GM18511 (cell line): Measurements from ENCODE around the gene ZMYND15.

Experiments
- ATAC-seq: cut with Tn5 transposase; IDR thresholded peaks from one replicate; pipeline ENCODE4 v1.9.1; 2021; ENCODE audit warnings: mild to moderate bottlenecking, moderate library complexity; ENCODE audit not compliant: unreplicated experiment

Gene ZMYND15

DNA sequence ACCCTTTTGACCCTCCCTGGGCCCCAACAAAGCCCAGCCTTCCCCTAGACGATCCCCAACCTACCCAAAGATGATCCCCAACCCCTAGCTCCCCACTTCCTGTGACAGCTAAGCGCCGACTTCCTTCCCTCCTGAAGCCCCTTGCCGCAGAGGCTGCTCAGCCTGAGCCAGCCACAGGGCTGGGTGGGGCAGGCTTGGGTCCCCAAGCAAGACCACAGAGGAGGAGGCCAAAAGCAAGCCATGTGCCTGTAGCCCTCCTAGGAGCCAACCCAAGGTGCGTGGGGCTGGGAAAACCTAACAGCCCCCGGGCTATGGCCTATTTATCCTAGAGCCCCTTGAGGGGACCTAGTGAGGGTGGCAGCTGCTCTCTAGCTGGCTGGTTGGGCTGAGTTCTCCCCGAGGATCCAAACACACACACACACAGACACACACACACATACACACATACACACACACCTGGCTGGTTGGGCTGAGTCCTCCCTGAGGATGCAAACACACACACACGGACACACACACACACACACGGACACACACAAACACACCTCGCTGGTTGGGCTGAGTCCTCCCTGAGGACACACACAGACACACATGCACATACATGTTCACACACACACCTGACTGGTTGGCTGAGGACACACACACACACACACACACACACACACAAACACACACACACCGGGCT is 24.4 kb upstream of the ZMYND15 start:
- no peak for ATAC-seq

GRCh38 chr17:4716081-4716480 is 23.6 kb upstream of the ZMYND15 start:
- ATAC-seq: no peak

DNA sequence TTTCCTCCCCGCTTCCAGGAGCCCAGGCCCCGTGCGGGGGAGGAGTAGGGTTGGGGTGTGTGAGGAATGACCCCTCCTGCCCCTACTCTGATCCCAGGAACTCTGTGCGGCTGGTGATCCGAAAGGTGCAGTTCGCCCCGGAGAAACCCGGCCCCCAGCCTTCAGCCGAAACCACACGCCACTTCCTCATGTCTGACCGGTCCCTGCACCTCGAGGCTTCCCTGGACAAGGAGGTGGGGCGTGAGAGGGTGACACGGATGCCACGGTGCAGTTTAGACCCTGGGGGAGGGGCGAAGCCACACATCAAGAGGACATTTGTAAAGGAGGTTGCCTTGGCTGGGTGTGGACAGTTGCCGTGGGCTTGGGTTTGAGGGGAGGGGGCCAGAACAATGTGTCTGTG is 21.8 kb upstream of the ZMYND15 start:
- ATAC-seq: no peak

DNA sequence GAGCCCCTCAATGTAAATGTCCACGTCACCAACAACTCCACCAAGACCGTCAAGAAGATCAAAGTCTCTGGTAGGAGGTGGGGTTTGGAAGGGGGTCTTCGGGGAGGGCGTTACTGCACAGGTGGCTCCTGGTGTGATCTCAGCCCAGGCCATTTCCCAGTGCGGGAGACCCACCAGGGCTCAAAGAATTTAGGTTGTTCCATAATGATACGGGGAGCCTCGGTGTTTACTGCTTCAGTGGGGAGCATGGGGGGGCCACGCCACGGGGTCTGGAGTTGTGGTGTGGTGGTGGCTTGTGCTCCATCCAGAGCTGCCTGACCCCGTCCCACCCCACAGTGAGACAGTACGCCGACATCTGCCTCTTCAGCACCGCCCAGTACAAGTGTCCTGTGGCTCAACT is 21.4 kb upstream of the ZMYND15 start:
- ATAC-seq: no peak

- no peak for ATAC-seq
Observed at GRCh38 chr17:4719146-4719545, 20.5 kb upstream of the ZMYND15 start.

DNA sequence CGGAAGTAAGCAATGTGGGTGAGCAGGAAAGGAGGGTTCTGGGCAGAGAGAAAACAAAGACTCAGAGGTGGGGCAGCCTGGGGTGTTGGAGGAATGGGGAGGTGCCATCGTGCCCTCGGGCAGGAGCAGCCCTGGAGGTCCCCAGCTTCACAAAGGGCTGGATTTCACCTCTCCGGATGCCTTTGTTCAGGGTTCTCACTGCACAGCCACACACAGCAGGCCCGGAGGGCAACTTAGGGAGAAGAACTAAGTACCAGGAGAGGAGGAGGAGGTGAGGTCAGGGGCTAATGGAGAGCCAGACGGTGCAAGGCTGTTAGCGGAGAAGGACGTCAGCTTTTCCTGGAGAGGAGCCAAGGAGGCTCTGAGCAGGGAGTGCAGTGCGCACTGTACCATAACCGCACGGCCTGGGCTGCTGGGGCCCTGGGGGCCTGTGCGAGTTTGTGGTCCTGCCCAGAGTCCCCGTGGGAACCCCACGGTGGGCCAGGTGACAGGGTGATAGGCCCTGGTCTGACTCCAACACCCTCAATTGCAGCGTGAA is 19.9 kb upstream of the ZMYND15 start:
- ATAC-seq: no peak

DNA sequence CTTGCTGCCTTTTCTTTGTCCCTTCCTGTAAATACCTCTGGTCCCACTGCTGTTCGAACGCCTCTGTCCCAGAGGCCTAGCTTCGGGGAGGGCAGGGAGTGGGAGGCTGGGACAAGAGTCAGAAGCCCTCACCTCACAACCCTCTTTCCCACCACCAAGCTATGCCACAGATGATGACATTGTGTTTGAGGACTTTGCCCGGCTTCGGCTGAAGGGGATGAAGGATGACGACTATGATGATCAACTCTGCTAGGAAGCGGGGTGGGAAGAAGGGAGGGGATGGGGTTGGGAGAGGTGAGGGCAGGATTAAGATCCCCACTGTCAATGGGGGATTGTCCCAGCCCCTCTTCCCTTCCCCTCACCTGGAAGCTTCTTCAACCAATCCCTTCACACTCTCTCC is 18.8 kb upstream of the ZMYND15 start:
- no peak for ATAC-seq

GRCh38 chr17:4721203-4722135 is 18.2 kb upstream of the ZMYND15 start:
- no peak for ATAC-seq

- no peak for ATAC-seq
Observed at GRCh38 chr17:4722678-4723240, 16.9 kb upstream of the ZMYND15 start.

- ATAC-seq: no peak
Observed at GRCh38 chr17:4724650-4725049, 15.0 kb upstream of the ZMYND15 start.

- no peak for ATAC-seq
Observed at GRCh38 chr17:4725646-4726310, 13.9 kb upstream of the ZMYND15 start.

- ATAC-seq: no peak
Observed at GRCh38 chr17:4728124-4728523, 11.5 kb upstream of the ZMYND15 start.

- no peak for ATAC-seq
Observed at GRCh38 chr17:4733073-4733531, 6.5 kb upstream of the ZMYND15 start.

DNA sequence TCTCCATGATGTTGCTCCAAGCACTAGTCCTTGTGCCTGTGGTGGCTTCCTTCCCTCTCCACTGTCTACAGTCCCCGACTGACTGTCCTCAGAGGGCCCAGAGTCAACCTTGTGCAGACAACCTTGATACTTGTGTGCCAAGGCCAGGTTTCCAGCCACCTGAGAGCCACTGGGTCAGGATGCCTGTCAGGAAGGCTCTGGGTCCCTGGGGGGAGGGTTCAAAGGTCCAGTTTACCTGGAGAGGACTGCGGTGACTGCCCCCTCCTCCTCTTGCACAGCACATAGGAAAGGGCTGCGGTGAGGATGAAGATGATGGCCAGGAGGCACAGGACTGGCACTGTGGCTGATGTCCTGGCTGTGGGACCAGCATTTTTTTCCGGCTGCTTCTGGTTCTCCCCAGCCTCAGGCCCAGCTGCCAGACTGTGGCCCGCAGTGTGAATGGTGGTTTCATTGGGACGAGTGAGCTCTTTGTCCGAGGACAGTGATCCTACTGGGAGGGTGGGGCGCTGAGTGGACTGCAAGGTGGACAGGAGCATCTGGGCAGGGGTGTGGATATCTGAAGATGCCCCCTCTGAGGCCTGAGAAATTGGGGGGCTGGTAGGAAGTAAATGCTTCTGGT is 4.7 kb upstream of the ZMYND15 start:
- no peak for ATAC-seq

- no peak for ATAC-seq
Observed at GRCh38 chr17:4735876-4736651, 3.6 kb upstream of the ZMYND15 start.

- no peak for ATAC-seq
Observed at GRCh38 chr17:4738136-4739121, 1.2 kb upstream of the ZMYND15 start.

- no peak for ATAC-seq
Observed at GRCh38 chr17:4740025-4740351, 355 bp downstream of the ZMYND15 start.

DNA sequence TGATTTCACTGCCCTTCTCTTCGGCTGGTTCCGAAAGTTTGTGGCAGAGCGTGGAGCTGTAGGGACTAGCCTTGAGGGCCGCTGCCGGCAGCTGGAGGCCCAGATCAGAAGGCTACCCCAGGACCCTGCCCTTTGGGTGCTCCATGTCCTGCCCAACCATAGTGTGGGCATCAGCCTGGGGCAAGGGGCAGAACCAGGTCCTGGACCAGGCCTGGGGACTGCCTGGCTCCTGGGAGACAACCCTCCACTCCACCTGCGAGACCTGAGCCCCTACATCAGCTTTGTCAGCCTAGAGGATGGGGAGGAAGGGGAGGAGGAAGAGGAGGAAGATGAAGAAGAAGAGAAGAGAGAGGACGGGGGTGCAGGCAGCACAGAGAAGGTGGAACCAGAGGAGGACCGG is 951 bp downstream of the ZMYND15 start:
- ATAC-seq: no peak

GRCh38 chr17:4741544-4741943 is 1.9 kb downstream of the ZMYND15 start:
- ATAC-seq: no peak
